NT2/D1 (cell line): ENCODE data around the gene IDH1.
"Not testable (repeated sequence)": the region's sequence is repeated elsewhere in the genome, so short reads cannot be mapped to it uniquely, and the experiment has no call there.

Experiments used
- YY1 ChIP-seq: IDR thresholded peaks from 2 replicates; pipeline ENCODE4 v1.6.1; 2011; ENCODE audit not compliant: insufficient read length, insufficient read depth
- ZNF274 ChIP-seq: IDR thresholded peaks from 2 replicates; pipeline ENCODE4 v1.6.1; 2011; ENCODE audit warnings: mild to moderate bottlenecking, low read depth, low read length

- TF ChIP-seq ZNF274, YY1: not testable (repeated sequence)
Observed at GRCh38 chr2:208221873-208222272, 33.0 kb downstream of the IDH1 start.
